WTC11 (cell line): Measurements from ENCODE around the gene ZNF711.

Source experiments
- ATF1 ChIP-seq: sonication (generic); formaldehyde crosslinking; IDR thresholded peaks from 2 replicates; pipeline ENCODE4 v1.8.1; 2023; ENCODE audit warnings: mild to moderate bottlenecking, moderate library complexity, missing genetic modification reagents
- CREB1 ChIP-seq: sonication (generic); formaldehyde crosslinking; IDR thresholded peaks from 2 replicates; pipeline ENCODE4 v1.8.0; 2023; ENCODE audit warnings: mild to moderate bottlenecking, missing genetic modification reagents
- CREM ChIP-seq: sonication (generic); formaldehyde crosslinking; IDR thresholded peaks from 2 replicates; pipeline ENCODE4 v1.8.1; 2022; ENCODE audit warnings: mild to moderate bottlenecking, missing genetic modification reagents, moderate library complexity
- CTCF ChIP-seq: fragments of 200-600 bp; IDR thresholded peaks from 2 replicates; pipeline ENCODE4 v1.8.0; 2022; ENCODE audit warnings: antibody characterized with exemption
- IRF2 ChIP-seq: sonication (generic); formaldehyde crosslinking; IDR thresholded peaks from 2 replicates; pipeline ENCODE4 v1.8.0; 2022; ENCODE audit warnings: low read depth, missing genetic modification reagents, borderline replicate concordance
- NR3C1 ChIP-seq: sonication (generic); formaldehyde crosslinking; conservative IDR thresholded peaks from 2 replicates; pipeline ENCODE4 v1.8.1; 2023; ENCODE audit warnings: low read depth, mild to moderate bottlenecking, missing genetic modification reagents
- TP53 ChIP-seq: sonication (generic); formaldehyde crosslinking; IDR thresholded peaks from 2 replicates; pipeline ENCODE4 v1.8.1; 2023; ENCODE audit warnings: mild to moderate bottlenecking, missing genetic modification reagents
- TF ChIP-seq, protein P1 (sequence below): sonication (generic); formaldehyde crosslinking; IDR thresholded peaks from 2 replicates; pipeline ENCODE4 v1.8.1; 2022; ENCODE audit warnings: low read depth, mild to moderate bottlenecking, moderate library complexity, missing genetic modification reagents, borderline replicate concordance
- TF ChIP-seq, protein P2 (sequence below): sonication (generic); formaldehyde crosslinking; IDR thresholded peaks from 2 replicates; pipeline ENCODE4 v1.8.1; 2023; ENCODE audit warnings: mild to moderate bottlenecking, missing genetic modification reagents, borderline replicate concordance

- TF ChIP-seq CTCF, result no peak
- TF ChIP-seq ATF1, result no peak
- TF ChIP-seq NR3C1, result no peak
- TF ChIP-seq, protein P1, sequence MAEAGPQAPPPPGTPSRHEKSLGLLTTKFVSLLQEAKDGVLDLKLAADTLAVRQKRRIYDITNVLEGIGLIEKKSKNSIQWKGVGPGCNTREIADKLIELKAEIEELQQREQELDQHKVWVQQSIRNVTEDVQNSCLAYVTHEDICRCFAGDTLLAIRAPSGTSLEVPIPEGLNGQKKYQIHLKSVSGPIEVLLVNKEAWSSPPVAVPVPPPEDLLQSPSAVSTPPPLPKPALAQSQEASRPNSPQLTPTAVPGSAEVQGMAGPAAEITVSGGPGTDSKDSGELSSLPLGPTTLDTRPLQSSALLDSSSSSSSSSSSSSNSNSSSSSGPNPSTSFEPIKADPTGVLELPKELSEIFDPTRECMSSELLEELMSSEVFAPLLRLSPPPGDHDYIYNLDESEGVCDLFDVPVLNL, result no peak
- TF ChIP-seq CREB1, result no peak
- TF ChIP-seq CREM, result no peak
- TF ChIP-seq TP53 (CRISPR knock-in tag), result no peak
- TF ChIP-seq, protein P2, sequence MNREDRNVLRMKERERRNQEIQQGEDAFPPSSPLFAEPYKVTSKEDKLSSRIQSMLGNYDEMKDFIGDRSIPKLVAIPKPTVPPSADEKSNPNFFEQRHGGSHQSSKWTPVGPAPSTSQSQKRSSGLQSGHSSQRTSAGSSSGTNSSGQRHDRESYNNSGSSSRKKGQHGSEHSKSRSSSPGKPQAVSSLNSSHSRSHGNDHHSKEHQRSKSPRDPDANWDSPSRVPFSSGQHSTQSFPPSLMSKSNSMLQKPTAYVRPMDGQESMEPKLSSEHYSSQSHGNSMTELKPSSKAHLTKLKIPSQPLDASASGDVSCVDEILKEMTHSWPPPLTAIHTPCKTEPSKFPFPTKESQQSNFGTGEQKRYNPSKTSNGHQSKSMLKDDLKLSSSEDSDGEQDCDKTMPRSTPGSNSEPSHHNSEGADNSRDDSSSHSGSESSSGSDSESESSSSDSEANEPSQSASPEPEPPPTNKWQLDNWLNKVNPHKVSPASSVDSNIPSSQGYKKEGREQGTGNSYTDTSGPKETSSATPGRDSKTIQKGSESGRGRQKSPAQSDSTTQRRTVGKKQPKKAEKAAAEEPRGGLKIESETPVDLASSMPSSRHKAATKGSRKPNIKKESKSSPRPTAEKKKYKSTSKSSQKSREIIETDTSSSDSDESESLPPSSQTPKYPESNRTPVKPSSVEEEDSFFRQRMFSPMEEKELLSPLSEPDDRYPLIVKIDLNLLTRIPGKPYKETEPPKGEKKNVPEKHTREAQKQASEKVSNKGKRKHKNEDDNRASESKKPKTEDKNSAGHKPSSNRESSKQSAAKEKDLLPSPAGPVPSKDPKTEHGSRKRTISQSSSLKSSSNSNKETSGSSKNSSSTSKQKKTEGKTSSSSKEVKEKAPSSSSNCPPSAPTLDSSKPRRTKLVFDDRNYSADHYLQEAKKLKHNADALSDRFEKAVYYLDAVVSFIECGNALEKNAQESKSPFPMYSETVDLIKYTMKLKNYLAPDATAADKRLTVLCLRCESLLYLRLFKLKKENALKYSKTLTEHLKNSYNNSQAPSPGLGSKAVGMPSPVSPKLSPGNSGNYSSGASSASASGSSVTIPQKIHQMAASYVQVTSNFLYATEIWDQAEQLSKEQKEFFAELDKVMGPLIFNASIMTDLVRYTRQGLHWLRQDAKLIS (CRISPR knock-in tag), result no peak
- TF ChIP-seq IRF2 (CRISPR knock-in tag), result no peak
These were observed 65.9 kb downstream of the ZNF711 start for GRCh38 chrX:85309717-85310116.
